PC-3 (cell line): ENCODE measurements around the gene SERTAD3. TPM values are rescaled to one million over a fixed set of nuclear protein-coding genes. Genes with fewer than 3 reads are reported as not detected.

Experiments
- ATAC-seq: fragments of 200-7000 bp; cut with Tn5 transposase; 2 replicates; pipeline ENCODE4 v1.9.1; 2020; ENCODE audit warnings: mild to moderate bottlenecking, moderate library complexity
- BruUV-seq: library from RNA; stranded (reverse); fragments of 400-500 nt; replicated peaks from 2 replicates; lab custom pipeline; 2021; lab: Mats Ljungman, UMichigan
- CTCF ChIA-PET: fragments of 300-600 bp; sonication (Branson Sonifier 250); formaldehyde crosslinking; loops from one replicate; lab custom pipeline; 2022; ENCODE audit warnings: antibody characterized with exemption; lab: Charles Lee
- POLR2A ChIA-PET: fragments of 300-600 bp; sonication (Branson Sonifier 250); formaldehyde crosslinking; loops from one replicate; lab custom pipeline; 2022; ENCODE audit warnings: antibody characterized with exemption; ENCODE audit not compliant: unreplicated experiment; lab: Charles Lee
- DNase-seq: peaks from one replicate; pipeline ENCODE4 v3.0.0-alpha.2; 2015
- H2AFZ ChIP-seq: fragments of 300-600 bp; sonication (generic); 2 replicates; pipeline ENCODE4 v1.6.0; 2016; ENCODE audit warnings: antibody characterized with exemption, low read length
- H3F3A ChIP-seq: fragments of 300-600 bp; sonication (generic); one replicate; pipeline ENCODE4 v1.6.0; 2017; ENCODE audit warnings: antibody characterized with exemption, low read length, control low read depth, mild to moderate bottlenecking; ENCODE audit not compliant: unreplicated experiment
- H3K27ac ChIP-seq: fragments of 300-600 bp; sonication (generic); 2 replicates; pipeline ENCODE4 v1.5.1; 2016; ENCODE audit warnings: mild to moderate bottlenecking, low read length
- H3K27me3 ChIP-seq: fragments of 300-600 bp; sonication (generic); 2 replicates; pipeline ENCODE4 v1.6.1; 2016; ENCODE audit warnings: low read length, mixed read lengths
- H3K36me3 ChIP-seq: fragments of 300-600 bp; sonication (generic); 2 replicates; pipeline ENCODE4 v1.6.1; 2016; ENCODE audit warnings: low read depth, mixed run types, low read length, mixed read lengths
- H3K4me1 ChIP-seq: fragments of 300-600 bp; sonication (generic); 2 replicates; pipeline ENCODE4 v1.5.1; 2016; ENCODE audit warnings: low read length; ENCODE audit not compliant: insufficient read depth
- H3K4me2 ChIP-seq: fragments of 300-600 bp; sonication (generic); 2 replicates; pipeline ENCODE4 v1.6.0; 2016; ENCODE audit warnings: low read length
- H3K4me3 ChIP-seq: fragments of 300-600 bp; sonication (generic); 2 replicates; pipeline ENCODE4 v1.5.1; 2016; ENCODE audit warnings: mild to moderate bottlenecking, low read length, mixed read lengths
- H3K79me2 ChIP-seq: fragments of 300-600 bp; sonication (generic); 2 replicates; pipeline ENCODE4 v1.6.1; 2017; ENCODE audit warnings: low read length, mixed read lengths
- H3K9ac ChIP-seq: fragments of 300-600 bp; sonication (generic); 2 replicates; pipeline ENCODE4 v1.6.0; 2016; ENCODE audit warnings: mild to moderate bottlenecking, low read length
- H3K9me2 ChIP-seq: fragments of 300-600 bp; sonication (generic); replicated peaks from 2 replicates; pipeline ENCODE4 v1.6.1; 2016; ENCODE audit warnings: mixed run types, low read length, mixed read lengths
- H3K9me3 ChIP-seq: fragments of 300-600 bp; sonication (generic); 2 replicates; pipeline ENCODE4 v1.6.1; 2016; ENCODE audit warnings: low read length, mixed read lengths
- H4K20me1 ChIP-seq: fragments of 300-600 bp; sonication (generic); 2 replicates; pipeline ENCODE4 v1.6.1; 2016; ENCODE audit warnings: low read length, mixed read lengths
- CTCF ChIP-seq: fragments of 300-600 bp; sonication (generic); conservative IDR thresholded peaks from 2 replicates; pipeline ENCODE4 v1.5.1; 2017; ENCODE audit warnings: antibody characterized with exemption, low read depth, mild to moderate bottlenecking, low read length
- EZH2 ChIP-seq: fragments of 300-600 bp; sonication (generic); IDR thresholded peaks from one replicate; pipeline ENCODE4 v1.6.1; 2017; ENCODE audit warnings: antibody characterized with exemption, mild to moderate bottlenecking, low read length; ENCODE audit not compliant: unreplicated experiment
- EZH2phosphoT487 ChIP-seq: fragments of 300-600 bp; sonication (generic); IDR thresholded peaks from 2 replicates; pipeline ENCODE4 v1.6.1; 2018; ENCODE audit warnings: mild to moderate bottlenecking, antibody characterized with exemption, low read length, borderline replicate concordance
- intact Hi-C: fragments of 100-400 bp; cut with micrococcal nuclease; formaldehyde crosslinking; loops from 2 replicates; pipeline ENCODE4 v1.9.0; 2023
- total RNA-seq: library from RNA; depleted of rRNA; stranded (reverse); fragments of >200 nt; gene quantifications from 2 replicates; pipeline ENCODE4 v1.2.3, GENCODE V29; 2014

The SERTAD3 gene
- total RNA-seq, 1 experiment from 2014 or later: 7.9 TPM

- H3K36me3 ChIP-seq: no peaks in the 10 kb centered on the region
- H3K79me2 ChIP-seq: no peaks in the 10 kb centered on the region
- no peaks in the 10 kb centered on the region for H3K9me3 ChIP-seq
- H3K9me2 ChIP-seq: no peaks in the 10 kb centered on the region
- POLR2A ChIA-PET: no interaction called here
- H3K4me3 ChIP-seq: no peak overlapping the region
- peaks cover 10% of the 10 kb centered on the region; the same call in 1 of the 2 replicates for H3K4me1 ChIP-seq
- intact Hi-C loops: no loop called here
- no peak overlapping the region for H3K27ac ChIP-seq
- ATAC-seq (no peak), DNase-seq (no peak)
- CTCF ChIA-PET: no interaction called here
- H3K4me2 ChIP-seq: no peak overlapping the region
- no peak overlapping the region for H2AFZ ChIP-seq
- no TSS peak for BruUV-seq
- H3K9ac ChIP-seq: no peak overlapping the region
- no peaks in the 10 kb centered on the region for H3K27me3 ChIP-seq
- no peak for TF ChIP-seq CTCF
- no peak for TF ChIP-seq EZH2phosphoT487
- no peak for TF ChIP-seq EZH2
- no peaks in the 10 kb centered on the region for H4K20me1 ChIP-seq
- H3F3A ChIP-seq: no peaks in the 10 kb centered on the region
These were observed 50.0 kb downstream of the SERTAD3 start for GRCh38 chr19:40393894-40394815.

- H3K79me2 ChIP-seq: no peaks in the 10 kb centered on the region
- peak overlapping the region; percentile 71 for H3K4me2 ChIP-seq
- H3K9me2 ChIP-seq: no peaks in the 10 kb centered on the region
- no peaks in the 10 kb centered on the region for H3K9me3 ChIP-seq
- ChIA-PET CTCF (no interaction called here), POLR2A (no interaction called here)
- no peak overlapping the region for H3K9ac ChIP-seq
- TF ChIP-seq EZH2phosphoT487: no peak
- peak; percentile 56 for TF ChIP-seq CTCF
- H3F3A ChIP-seq: no peaks in the 10 kb centered on the region
- H4K20me1 ChIP-seq: no peaks in the 10 kb centered on the region
- no peak overlapping the region for H3K27ac ChIP-seq
- no peaks in the 10 kb centered on the region for H3K27me3 ChIP-seq
- DNase-seq (peak; percentile 69), ATAC-seq (peak; percentile 95)
- H3K36me3 ChIP-seq: no peaks in the 10 kb centered on the region
- H2AFZ ChIP-seq: peak overlapping the region; percentile 57
- H3K4me3 ChIP-seq: no peak overlapping the region
- intact Hi-C loops: no loop called here
- no TSS peak for BruUV-seq
- H3K4me1 ChIP-seq: peaks cover 10% of the 10 kb centered on the region; the same call in 1 of the 2 replicates
These were observed 51.1 kb downstream of the SERTAD3 start for GRCh38 chr19:40392894-40393517.
